GM12874 (cell line): ENCODE measurements around the gene ZEB1.

ENCODE experiments used
- CTCF ChIP-seq: IDR thresholded peaks from 2 replicates; pipeline ENCODE4 v1.5.1; 2011; ENCODE audit warnings: low read depth, mild to moderate bottlenecking, control low read depth, low read length, moderate library complexity; ENCODE audit not compliant: insufficient read depth

ZEB1 gene

GRCh38 chr10:31484431-31485135, 165.6 kb downstream of the ZEB1 start:
- TF ChIP-seq CTCF: no peak

- TF ChIP-seq CTCF: peak; percentile 57
These were observed 172.0 kb downstream of the ZEB1 start for GRCh38 chr10:31490858-31491504.

- no peak for TF ChIP-seq CTCF
These were observed 188.4 kb downstream of the ZEB1 start for GRCh38 chr10:31507427-31507826.

GRCh38 chr10:31508234-31508633, 189.2 kb downstream of the ZEB1 start:
- no peak for TF ChIP-seq CTCF

GRCh38 chr10:31508882-31509281, 189.9 kb downstream of the ZEB1 start:
- TF ChIP-seq CTCF: no peak

GRCh38 chr10:31509989-31510388, 191.0 kb downstream of the ZEB1 start:
- TF ChIP-seq CTCF: no peak

GRCh38 chr10:31515116-31515515, 196.1 kb downstream of the ZEB1 start:
- TF ChIP-seq CTCF: no peak
